GM23338 (cell line): ENCODE measurements around the gene BIN1.

ENCODE experiments used
- CTCF ChIP-seq, 2 experiments: fragments of 200-600 bp in 1 of 2; sonication (generic) in 1 of 2; conservative IDR thresholded peaks; 2 replicates each; pipeline versions ENCODE4 v1.5.1 to v1.6.1; 2016 to 2017; ENCODE audit warnings: antibody characterized with exemption in 2 of 2, low read depth in 2 of 2, mild to moderate bottlenecking in 2 of 2, moderate library complexity in 1 of 2
- EZH2 ChIP-seq: fragments of 200-600 bp; sonication (generic); IDR thresholded peaks from one replicate; pipeline ENCODE4 v1.8.0; 2017; ENCODE audit warnings: antibody characterized with exemption, mild to moderate bottlenecking, low read depth; ENCODE audit not compliant: unreplicated experiment
- JUNB ChIP-seq: IDR thresholded peaks from one replicate; pipeline ENCODE4 v1.6.1; 2016; ENCODE audit warnings: antibody characterized with exemption; ENCODE audit not compliant: unreplicated experiment
- ZNF462 ChIP-seq: fragments of 250-450 bp; sonication (Bioruptor Pico); IDR thresholded peaks from 2 replicates; pipeline ENCODE4 v1.5.0; 2020; ENCODE audit warnings: mild to moderate bottlenecking, moderate library complexity

- TF ChIP-seq CTCF (conservative IDR thresholded peaks at IDR 0.05; ENCODE audit: low read depth in 2 of 2) = no peak
- TF ChIP-seq JUNB = no peak
- TF ChIP-seq EZH2 = no peak
- no peak for TF ChIP-seq ZNF462 (CRISPR knock-in tag)
These were observed 11.7 kb downstream of the BIN1 start for GRCh38 chr2:127095367-127095641.
